Skeletal muscle satellite cell (primary cell): ENCODE data around the gene KYAT1.

Experiments used
- H3K27me3 ChIP-seq: 2 replicates; pipeline ENCODE4 v1.7.0; 2013; ENCODE audit warnings: low read length; ENCODE audit not compliant: control insufficient read depth, insufficient read depth
- H3K36me3 ChIP-seq: 2 replicates; pipeline ENCODE4 v1.7.0; 2013; ENCODE audit warnings: mild to moderate bottlenecking, control low read depth, low read length; ENCODE audit not compliant: insufficient read depth
- H3K4me1 ChIP-seq: 2 replicates; pipeline ENCODE4 v1.7.0; 2013; ENCODE audit warnings: low read length; ENCODE audit not compliant: control insufficient read depth, insufficient read depth
- H3K4me2 ChIP-seq: 2 replicates; pipeline ENCODE4 v1.7.0; 2013; ENCODE audit warnings: mild to moderate bottlenecking, low read length
- H3K4me3 ChIP-seq: 2 replicates; pipeline ENCODE4 v1.7.0; 2013; ENCODE audit warnings: low read length
- H3K9ac ChIP-seq: 2 replicates; pipeline ENCODE4 v1.7.0; 2013; ENCODE audit warnings: mild to moderate bottlenecking, low read depth, low read length, moderate library complexity
- H3K9me3 ChIP-seq: replicated peaks from 2 replicates; pipeline ENCODE4 v1.7.0; 2013; ENCODE audit warnings: mild to moderate bottlenecking, control low read depth, low read length

KYAT1 gene

GRCh38 chr9:128903871-128904620 is 22.3 kb upstream of the KYAT1 start:
- peaks cover 50% of the 10 kb centered on the region for H3K36me3 ChIP-seq
- H3K4me3 ChIP-seq: no peak overlapping the region
- H3K27me3 ChIP-seq: no peaks in the 10 kb centered on the region
- H3K9me3 ChIP-seq: no peaks in the 10 kb centered on the region
- H3K4me2 ChIP-seq: no peak overlapping the region
- H3K4me1 ChIP-seq: peaks cover 44% of the 10 kb centered on the region
- H3K9ac ChIP-seq: no peak overlapping the region

DNA sequence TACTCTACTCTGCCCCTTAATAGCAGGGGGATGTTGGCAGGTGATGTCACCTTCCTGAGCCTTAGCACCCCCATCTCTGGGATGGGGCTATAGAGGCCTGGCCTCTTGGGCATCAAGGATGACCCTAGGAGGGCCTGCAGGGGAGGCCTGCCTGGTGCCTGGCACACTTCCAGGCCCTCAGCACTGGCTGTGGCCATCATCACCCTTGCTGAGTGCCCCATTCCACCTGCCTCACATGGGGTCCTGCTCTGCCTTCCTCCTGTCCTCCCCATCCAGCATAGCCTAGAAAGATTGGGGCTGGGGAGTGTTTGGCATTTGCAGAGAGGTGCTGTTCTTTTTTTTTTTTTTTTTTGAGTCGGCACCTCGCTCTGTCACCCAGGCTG is 21.3 kb upstream of the KYAT1 start:
- peaks cover 48% of the 10 kb centered on the region for H3K4me1 ChIP-seq

DNA sequence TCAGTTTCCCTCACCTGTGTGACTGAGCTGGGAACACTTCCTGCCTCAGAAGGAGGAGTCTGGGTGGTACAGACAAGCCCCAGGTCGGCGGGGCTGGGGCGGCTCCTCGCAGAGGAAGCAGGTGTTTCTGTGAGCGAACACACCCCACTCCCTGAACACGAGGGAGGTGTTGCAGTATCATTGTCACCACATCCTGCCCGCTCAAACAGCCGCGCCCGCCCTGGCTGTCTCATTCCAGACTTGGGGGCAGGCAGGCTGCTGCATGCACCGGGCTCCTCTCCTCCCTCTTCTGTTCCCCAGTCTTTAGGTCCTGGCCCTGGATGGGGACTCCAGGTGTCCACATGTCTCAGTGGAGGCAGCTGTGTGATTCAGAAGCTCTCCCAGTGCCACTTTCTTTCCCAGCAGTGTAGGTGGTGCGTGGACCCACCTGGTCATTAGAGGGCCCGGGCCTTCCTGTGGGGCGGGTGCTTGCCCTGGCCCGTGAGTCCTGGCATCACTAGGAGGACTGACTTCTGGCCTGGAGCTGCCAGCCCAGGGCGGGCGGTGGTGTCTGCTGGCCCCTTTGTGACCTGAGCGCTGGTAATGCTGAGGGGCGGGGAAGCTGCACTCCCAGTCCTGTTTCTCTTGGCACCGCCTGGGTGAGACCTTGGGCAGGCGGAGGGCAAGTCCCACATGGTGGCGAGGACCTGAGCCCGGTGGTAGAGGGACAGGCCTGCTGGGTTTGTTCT is 20.8 kb upstream of the KYAT1 start:
- H3K9ac ChIP-seq: peak overlapping the region; percentile 4
- H3K4me1 ChIP-seq: peaks cover 48% of the 10 kb centered on the region

More for the DNA sequence above, 21.3 kb upstream of the KYAT1 start:
- no peaks in the 10 kb centered on the region for H3K27me3 ChIP-seq
- peaks cover 50% of the 10 kb centered on the region for H3K36me3 ChIP-seq
- no peak overlapping the region for H3K4me2 ChIP-seq
- peak overlapping the region; percentile 4 for H3K9ac ChIP-seq
- no peaks in the 10 kb centered on the region for H3K9me3 ChIP-seq
- no peak overlapping the region for H3K4me3 ChIP-seq

DNA sequence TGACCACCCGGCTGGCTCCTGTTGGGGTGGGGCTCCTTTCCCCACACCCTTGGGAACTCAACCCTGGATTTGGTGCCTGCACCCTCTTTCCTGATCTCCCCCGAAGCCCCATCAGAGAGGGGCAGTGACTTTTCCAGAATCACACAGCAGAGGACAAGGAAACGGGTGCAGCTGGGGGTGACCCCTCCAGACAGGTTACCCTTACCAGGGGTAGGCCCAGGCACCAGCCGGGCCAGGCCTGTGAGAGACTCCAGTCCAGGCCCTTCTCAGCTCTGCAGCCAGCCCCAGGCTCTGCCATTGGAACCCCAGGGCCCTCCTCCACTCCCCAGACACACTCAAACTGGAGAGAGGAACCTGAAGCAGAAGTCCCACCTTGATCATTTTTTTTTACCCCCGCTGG is 20.1 kb upstream of the KYAT1 start:
- H3K9ac ChIP-seq: no peak overlapping the region

More for the DNA sequence above, 20.8 kb upstream of the KYAT1 start:
- no peaks in the 10 kb centered on the region for H3K9me3 ChIP-seq
- H3K27me3 ChIP-seq: no peaks in the 10 kb centered on the region
- H3K36me3 ChIP-seq: peaks cover 44% of the 10 kb centered on the region
- no peak overlapping the region for H3K4me3 ChIP-seq
- no peak overlapping the region for H3K4me2 ChIP-seq

DNA sequence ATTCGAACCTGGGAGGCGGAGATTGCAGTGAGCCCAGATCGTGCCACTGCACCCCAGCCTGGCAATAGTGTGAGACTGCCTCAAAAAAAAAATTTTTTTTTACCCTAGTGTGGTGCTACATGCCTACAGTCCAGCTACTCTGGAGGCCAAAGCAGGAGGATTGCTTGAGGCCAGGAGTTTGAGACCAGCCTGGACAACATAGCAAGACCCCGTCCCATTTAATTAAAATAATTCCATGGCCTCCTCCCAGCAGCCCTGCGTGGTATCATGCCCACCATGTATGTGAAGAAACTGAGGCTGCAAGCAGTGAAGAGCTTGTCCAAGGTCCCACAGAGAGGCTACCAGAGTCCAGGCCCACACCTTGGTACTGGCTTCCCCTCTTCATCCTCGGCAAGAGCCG is 19.6 kb upstream of the KYAT1 start:
- Histone ChIP-seq H3K36me3 (peaks cover 43% of the 10 kb centered on the region), H3K9ac (no peak overlapping the region), H3K4me1 (peaks cover 48% of the 10 kb centered on the region), H3K4me3 (no peak overlapping the region), H3K9me3 (no peaks in the 10 kb centered on the region), H3K4me2 (no peak overlapping the region), H3K27me3 (no peaks in the 10 kb centered on the region)

More for the DNA sequence above, 20.1 kb upstream of the KYAT1 start:
- no peak overlapping the region for H3K4me2 ChIP-seq
- H3K4me1 ChIP-seq: peaks cover 48% of the 10 kb centered on the region
- H3K4me3 ChIP-seq: no peak overlapping the region
- H3K27me3 ChIP-seq: no peaks in the 10 kb centered on the region
- no peaks in the 10 kb centered on the region for H3K9me3 ChIP-seq
- peaks cover 43% of the 10 kb centered on the region for H3K36me3 ChIP-seq

DNA sequence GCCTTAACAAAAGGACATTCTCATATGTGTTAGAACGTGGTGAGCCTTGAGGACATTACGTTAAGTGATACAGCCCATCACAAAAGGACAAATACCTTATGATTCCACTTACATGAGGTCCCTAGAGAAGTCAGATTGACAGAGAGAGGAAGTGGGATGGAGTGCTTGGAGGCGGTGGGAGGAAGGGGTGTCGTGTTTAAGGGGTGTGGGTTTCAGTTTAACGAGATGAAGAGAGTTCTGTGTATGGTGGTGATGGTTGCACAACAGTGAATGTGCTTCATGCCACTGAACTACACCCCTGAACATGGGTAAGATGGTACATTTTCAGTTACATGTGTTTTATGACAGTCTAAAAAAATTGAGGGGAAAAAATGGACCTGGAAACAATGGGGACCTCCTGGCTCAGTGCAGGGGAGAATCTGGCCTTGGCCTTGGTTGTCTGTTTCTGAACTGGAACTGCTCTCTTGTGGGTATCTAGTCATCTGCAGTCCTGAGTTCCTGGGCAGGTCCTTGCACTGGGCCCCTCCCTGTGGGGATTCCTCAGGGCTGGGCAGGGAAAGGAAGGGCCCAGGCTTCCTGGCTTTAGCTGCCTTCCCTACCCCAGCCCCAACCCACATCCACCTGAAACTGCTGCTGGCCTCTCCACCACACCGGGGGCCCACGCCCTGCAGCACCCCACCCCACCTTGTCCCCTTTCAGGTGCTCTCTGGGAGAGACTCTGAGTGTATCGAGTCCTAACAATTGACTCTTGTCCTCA is 18.0 kb upstream of the KYAT1 start:
- Histone ChIP-seq H3K9ac (no peak overlapping the region), H3K27me3 (no peaks in the 10 kb centered on the region), H3K36me3 (peaks cover 58% of the 10 kb centered on the region), H3K4me1 (peaks cover 48% of the 10 kb centered on the region), H3K4me2 (no peak overlapping the region), H3K4me3 (no peak overlapping the region), H3K9me3 (no peaks in the 10 kb centered on the region)

- Histone ChIP-seq H3K36me3 (peaks cover 59% of the 10 kb centered on the region), H3K4me1 (peaks cover 44% of the 10 kb centered on the region), H3K4me2 (no peak overlapping the region), H3K9ac (no peak overlapping the region), H3K27me3 (no peaks in the 10 kb centered on the region), H3K4me3 (no peak overlapping the region), H3K9me3 (no peaks in the 10 kb centered on the region)
Observed at GRCh38 chr9:128898845-128899565, 17.3 kb upstream of the KYAT1 start.

- no peaks in the 10 kb centered on the region for H3K27me3 ChIP-seq
- H3K36me3 ChIP-seq: peaks cover 64% of the 10 kb centered on the region
- no peak overlapping the region for H3K4me3 ChIP-seq
- no peaks in the 10 kb centered on the region for H3K9me3 ChIP-seq
- peaks cover 40% of the 10 kb centered on the region for H3K4me1 ChIP-seq
- H3K9ac ChIP-seq: no peak overlapping the region
- no peak overlapping the region for H3K4me2 ChIP-seq
Observed at GRCh38 chr9:128898382-128898781, 16.6 kb upstream of the KYAT1 start.

DNA sequence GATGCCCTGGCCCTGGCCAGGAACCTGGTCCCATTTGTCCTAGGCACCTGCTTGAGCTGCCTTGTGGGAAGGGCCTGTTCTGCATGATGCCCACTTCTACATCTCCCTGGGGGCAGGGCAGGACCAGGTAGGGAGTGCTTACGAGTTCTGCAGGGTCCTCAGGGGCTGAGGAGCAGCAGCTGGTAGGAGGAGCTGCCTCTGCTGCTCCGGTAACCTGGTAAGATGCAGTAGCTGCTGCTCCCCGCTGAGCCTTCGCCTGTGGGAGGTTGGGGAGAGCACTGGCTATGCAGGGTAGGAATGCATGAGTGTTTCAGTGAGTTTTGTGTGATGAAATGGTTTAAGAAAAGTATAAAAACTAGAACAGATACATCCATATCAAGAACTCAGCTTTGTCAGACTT is 13.8 kb upstream of the KYAT1 start:
- Histone ChIP-seq H3K4me2 (no peak overlapping the region), H3K9me3 (no peaks in the 10 kb centered on the region)

DNA sequence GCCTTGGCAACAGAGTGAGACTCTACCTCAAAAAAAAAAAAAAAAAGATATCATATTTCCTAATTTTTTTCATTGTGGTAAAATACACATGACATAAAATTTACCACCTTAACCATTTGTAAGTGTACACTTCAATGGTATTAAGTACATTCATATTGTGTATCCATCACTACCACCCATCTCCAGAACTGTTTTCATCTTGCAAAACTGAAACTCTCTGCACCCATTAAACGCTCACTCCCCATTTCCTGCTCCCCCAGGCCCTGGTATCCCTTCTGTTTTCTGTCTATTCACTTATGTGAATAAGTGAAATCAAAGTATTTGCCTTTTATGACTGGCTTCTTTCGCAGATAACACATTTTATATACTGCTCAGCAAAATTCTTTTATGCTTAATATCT is 13.0 kb upstream of the KYAT1 start:
- Histone ChIP-seq H3K4me3 (no peak overlapping the region), H3K27me3 (no peaks in the 10 kb centered on the region), H3K36me3 (peaks cover 71% of the 10 kb centered on the region), H3K9ac (no peak overlapping the region), H3K4me2 (no peak overlapping the region), H3K4me1 (peaks cover 44% of the 10 kb centered on the region), H3K9me3 (no peaks in the 10 kb centered on the region)

More for the DNA sequence above, 13.8 kb upstream of the KYAT1 start:
- H3K27me3 ChIP-seq: no peaks in the 10 kb centered on the region
- H3K4me3 ChIP-seq: no peak overlapping the region
- peaks cover 42% of the 10 kb centered on the region for H3K4me1 ChIP-seq
- H3K9ac ChIP-seq: no peak overlapping the region
- peaks cover 68% of the 10 kb centered on the region for H3K36me3 ChIP-seq

GRCh38 chr9:128893354-128893753 is 11.6 kb upstream of the KYAT1 start:
- Histone ChIP-seq H3K36me3 (peaks cover 66% of the 10 kb centered on the region), H3K27me3 (no peaks in the 10 kb centered on the region), H3K4me1 (peaks cover 39% of the 10 kb centered on the region), H3K4me2 (peak overlapping the region; percentile 64), H3K4me3 (peak overlapping the region; percentile 50), H3K9me3 (no peaks in the 10 kb centered on the region), H3K9ac (peak overlapping the region; percentile 75)
